Keratinocyte (primary cell): Measurements from ENCODE around the gene RETSAT. TPM values are rescaled to one million over a fixed set of nuclear protein-coding genes. Genes with fewer than 3 reads are reported as not detected.

Experiments
- DNase-seq: peaks from one replicate; pipeline ENCODE4 v3.0.0-alpha.2; 2011; ENCODE audit warnings: low read depth, missing footprints, low spot score
- FAIRE-seq: peaks from 2 replicates; lab custom pipeline; 2011; peaks lifted over from hg19 to GRCh38; lab: Jason Lieb, UNC
- H2AFZ ChIP-seq: 2 replicates; pipeline ENCODE4 v1.6.0; 2012; ENCODE audit warnings: low read length, control low read depth, inconsistent platforms; ENCODE audit not compliant: control insufficient read depth
- H3K27ac ChIP-seq: 2 replicates; pipeline ENCODE4 v1.5.1; 2011; ENCODE audit warnings: low read length; ENCODE audit not compliant: control insufficient read depth, insufficient read depth
- H3K27me3 ChIP-seq: 3 replicates; pipeline ENCODE4 v1.6.0; 2011; ENCODE audit warnings: low read length; ENCODE audit not compliant: control insufficient read depth, insufficient read depth; ENCODE audit errors: extremely low read depth
- H3K36me3 ChIP-seq, 2 experiments: 2 replicates in 1 of 2; 3 replicates in 1 of 2; pipeline ENCODE4 v1.5.1; 2011; ENCODE audit warnings: low read length in 2 of 2, mild to moderate bottlenecking in 1 of 2; ENCODE audit not compliant: control insufficient read depth in 2 of 2, insufficient read depth in 2 of 2; ENCODE audit errors: extremely low read depth in 1 of 2
- H3K4me1 ChIP-seq: 3 replicates; pipeline ENCODE4 v1.5.1; 2011; ENCODE audit warnings: low read length; ENCODE audit not compliant: control insufficient read depth, insufficient read depth; ENCODE audit errors: extremely low read depth
- H3K4me2 ChIP-seq: 3 replicates; pipeline ENCODE4 v1.6.0; 2011; ENCODE audit warnings: low read depth, low read length; ENCODE audit not compliant: control insufficient read depth, insufficient read depth; ENCODE audit errors: extremely low read depth
- H3K4me3 ChIP-seq, 3 experiments: fragments of 200-600 bp in 1 of 3; sonication (generic) in 1 of 3; 2 replicates in 2 of 3; 3 replicates in 1 of 3; pipeline ENCODE4 v1.5.1; 2011 to 2016; ENCODE audit warnings: low read length in 3 of 3, mild to moderate bottlenecking in 3 of 3, control low read depth in 2 of 3, inconsistent platforms in 1 of 3, low read depth in 1 of 3, mixed read lengths in 1 of 3, mixed run types in 1 of 3, moderate library complexity in 1 of 3; ENCODE audit not compliant: control insufficient read depth in 2 of 3, insufficient read depth in 2 of 3; ENCODE audit errors: extremely low read depth in 1 of 3
- H3K79me2 ChIP-seq: 2 replicates; pipeline ENCODE4 v1.6.0; 2012; ENCODE audit warnings: low read length; ENCODE audit not compliant: control insufficient read depth, insufficient read depth
- H3K9ac ChIP-seq: 3 replicates; pipeline ENCODE4 v1.6.0; 2011; ENCODE audit warnings: low read length; ENCODE audit not compliant: control insufficient read depth, insufficient read depth; ENCODE audit errors: extremely low read depth
- H3K9me1 ChIP-seq: 3 replicates; pipeline ENCODE4 v1.6.0; 2011; ENCODE audit warnings: low read length; ENCODE audit not compliant: control insufficient read depth, insufficient read depth; ENCODE audit errors: extremely low read depth
- H3K9me3 ChIP-seq: 2 replicates; pipeline ENCODE4 v1.5.1; 2012; ENCODE audit warnings: low read depth, low read length; ENCODE audit not compliant: control insufficient read depth
- H4K20me1 ChIP-seq: 3 replicates; pipeline ENCODE4 v1.6.0; 2011; ENCODE audit warnings: low read length; ENCODE audit not compliant: control insufficient read depth, insufficient read depth; ENCODE audit errors: extremely low read depth
- CTCF ChIP-seq, 3 experiments: IDR thresholded peaks in 1 of 3; conservative IDR thresholded peaks in 1 of 3; optimal IDR thresholded peaks in 1 of 3; 2 replicates in 2 of 3; 3 replicates in 1 of 3; pipeline versions ENCODE3 to v1.5.1; 2011; ENCODE audit warnings: low read length in 3 of 3, mild to moderate bottlenecking in 3 of 3, moderate library complexity in 2 of 3, control low read depth in 1 of 3, inconsistent platforms in 1 of 3; ENCODE audit not compliant: insufficient read depth in 2 of 3; ENCODE audit errors: extremely low read depth in 1 of 3
- EZH2 ChIP-seq: IDR thresholded peaks from one replicate; pipeline ENCODE4 v1.6.1; 2012; ENCODE audit warnings: inconsistent platforms, mild to moderate bottlenecking, low read length, moderate library complexity
- dilution Hi-C: fragments of 300-500 bp; cut with MboI; formaldehyde crosslinking; loops from one replicate; pipeline ENCODE4 v1.7.0; 2020; ENCODE audit warnings: low sequenced_read_pairs; ENCODE audit not compliant: extremely low pct_ligation_motif_present
- polyA plus RNA-seq, 5 experiments: library from polyadenylated mRNA; depleted of rRNA in 3 of 5; stranded (reverse) in 3 of 5; stranded (forward) in 1 of 5; unstranded in 1 of 5; fragments of >200 nt; gene quantifications; 1 replicate in 1 of 5; 2 replicates in 3 of 5; 3 replicates in 1 of 5; pipeline versions ENCODE4 v1.2.1 to v1.2.3, GENCODE V29; 2011 to 2012; ENCODE audit warnings: missing spikeins in 2 of 5, low read depth in 1 of 5, low replicate concordance in 1 of 5

RETSAT gene
- polyA plus RNA-seq, 1 donor (not counting 4 experiments of a cell fraction or from before 2014, with no cell fraction given), result 74.0 TPM

DNA sequence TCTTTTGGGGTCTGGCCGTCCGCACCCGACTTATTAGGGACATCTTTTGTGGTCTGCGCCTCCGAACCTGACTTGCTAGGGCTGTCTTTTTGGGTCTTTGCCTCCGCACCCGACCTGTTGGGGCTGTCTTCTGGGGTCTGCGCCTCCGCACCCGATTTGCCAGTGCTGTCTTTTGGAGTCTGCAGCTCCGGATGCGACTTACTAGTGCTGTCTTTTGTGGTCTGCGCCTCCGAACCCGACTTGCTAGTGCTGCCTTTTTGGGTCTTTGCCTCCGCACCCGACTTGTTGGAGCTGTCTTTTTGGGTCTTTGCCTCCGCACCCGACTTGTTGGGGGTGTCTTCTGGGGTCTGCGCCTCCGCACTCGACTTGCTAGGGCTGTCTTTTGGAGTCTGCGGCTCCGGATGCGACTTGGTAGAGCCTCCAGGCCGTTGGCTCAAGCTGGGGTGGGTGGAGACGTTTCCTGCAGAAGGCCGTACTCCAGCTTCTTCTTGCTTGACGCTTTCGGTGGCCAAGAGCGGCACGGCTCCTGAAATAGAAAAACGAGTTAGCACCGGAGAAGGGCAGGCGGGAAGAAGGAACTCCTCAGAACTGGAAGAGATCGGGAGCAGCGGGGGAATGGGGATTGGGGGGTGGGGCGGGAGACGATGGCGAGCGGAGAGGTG, 27.0 kb downstream of the RETSAT start:
- DNase-seq (peak; percentile 11), FAIRE-seq (no peak)
- H3K9me3 ChIP-seq, result no peaks in the 10 kb centered on the region
- dilution Hi-C loops, result no loop called here
- H3K79me2 ChIP-seq, result peaks cover 43% of the 10 kb centered on the region
- H3K36me3 ChIP-seq, result peaks cover 17 to 18% of the 10 kb centered on the region in 2 experiments
- H3K27me3 ChIP-seq, result no peaks in the 10 kb centered on the region
- H3K27ac ChIP-seq, result peak overlapping the region; percentile 91
- H3K4me3 ChIP-seq, result peak overlapping the region; percentile 69 to 87 (median 85)
- peak overlapping the region; percentile 77 for H3K4me2 ChIP-seq
- peak overlapping the region; percentile 91 for H3K9ac ChIP-seq
- H3K4me1 ChIP-seq, result peaks cover 18% of the 10 kb centered on the region
- H4K20me1 ChIP-seq, result peaks cover 12% of the 10 kb centered on the region
- peak overlapping the region; percentile 88 for H2AFZ ChIP-seq
- peaks cover 2% of the 10 kb centered on the region for H3K9me1 ChIP-seq
- no peak for TF ChIP-seq EZH2
- TF ChIP-seq CTCF (optimal IDR thresholded peaks at IDR 0.05 in 1 of 3, IDR thresholded peaks at IDR 0.05 in 1 of 3, conservative IDR thresholded peaks at IDR 0.05 in 1 of 3; ENCODE audit: extremely low read depth in 1 of 3, insufficient read depth in 2 of 3, low read length in 3 of 3), result no peak

GRCh38 chr2:85326406-85327159, 27.7 kb downstream of the RETSAT start:
- peak overlapping the region; percentile 91 for H3K9ac ChIP-seq
- H4K20me1 ChIP-seq, result peaks cover 12% of the 10 kb centered on the region
- peaks cover 45% of the 10 kb centered on the region for H3K79me2 ChIP-seq
- peaks cover 18% of the 10 kb centered on the region for H3K4me1 ChIP-seq
- no peak for TF ChIP-seq CTCF (optimal IDR thresholded peaks at IDR 0.05 in 1 of 3, IDR thresholded peaks at IDR 0.05 in 1 of 3, conservative IDR thresholded peaks at IDR 0.05 in 1 of 3; ENCODE audit: extremely low read depth in 1 of 3, insufficient read depth in 2 of 3, low read length in 3 of 3)
- TF ChIP-seq EZH2, result no peak
- peak overlapping the region; percentile 91 for H3K27ac ChIP-seq
- H3K27me3 ChIP-seq, result no peaks in the 10 kb centered on the region
- no peak for FAIRE-seq
- H3K4me2 ChIP-seq, result peak overlapping the region; percentile 77
- DNase-seq, result no peak
- H3K4me3 ChIP-seq, result peak overlapping the region; percentile 69 to 87 (median 85)
- no peaks in the 10 kb centered on the region for H3K9me3 ChIP-seq
- no peak overlapping the region for H2AFZ ChIP-seq
- peaks cover 20 to 23% of the 10 kb centered on the region in 2 experiments for H3K36me3 ChIP-seq
- H3K9me1 ChIP-seq, result peaks cover 4% of the 10 kb centered on the region
- dilution Hi-C loops, result no loop called here
